Renal cortex interstitium (tissue), 11 donors: ENCODE measurements around the gene CLK2. TPM values are rescaled to one million over a fixed set of nuclear protein-coding genes. Genes with fewer than 3 reads are reported as not detected.
"Not testable (repeated sequence)": the region's sequence is repeated elsewhere in the genome, so short reads cannot be mapped to it uniquely, and the experiment has no call there.

ENCODE experiments used
- DNase-seq, 11 donors: peaks; one replicate each; pipeline ENCODE4 v3.0.0-alpha.2; 2013; ENCODE audit warnings: low read depth in 9 of 11, low spot score in 4 of 11; ENCODE audit errors: extremely low read depth in 1 of 11
- polyA plus RNA-seq, 3 donors: library from polyadenylated mRNA; unstranded; fragments of 120-200 nt; gene quantifications; one replicate each; pipeline ENCODE4 v1.2.1, GENCODE V29; 2013; ENCODE audit not compliant: insufficient read length in 3 of 3

CLK2 gene
- polyA plus RNA-seq, 3 donors: 78.3 to 96.6 (median 82.5) TPM

DNA sequence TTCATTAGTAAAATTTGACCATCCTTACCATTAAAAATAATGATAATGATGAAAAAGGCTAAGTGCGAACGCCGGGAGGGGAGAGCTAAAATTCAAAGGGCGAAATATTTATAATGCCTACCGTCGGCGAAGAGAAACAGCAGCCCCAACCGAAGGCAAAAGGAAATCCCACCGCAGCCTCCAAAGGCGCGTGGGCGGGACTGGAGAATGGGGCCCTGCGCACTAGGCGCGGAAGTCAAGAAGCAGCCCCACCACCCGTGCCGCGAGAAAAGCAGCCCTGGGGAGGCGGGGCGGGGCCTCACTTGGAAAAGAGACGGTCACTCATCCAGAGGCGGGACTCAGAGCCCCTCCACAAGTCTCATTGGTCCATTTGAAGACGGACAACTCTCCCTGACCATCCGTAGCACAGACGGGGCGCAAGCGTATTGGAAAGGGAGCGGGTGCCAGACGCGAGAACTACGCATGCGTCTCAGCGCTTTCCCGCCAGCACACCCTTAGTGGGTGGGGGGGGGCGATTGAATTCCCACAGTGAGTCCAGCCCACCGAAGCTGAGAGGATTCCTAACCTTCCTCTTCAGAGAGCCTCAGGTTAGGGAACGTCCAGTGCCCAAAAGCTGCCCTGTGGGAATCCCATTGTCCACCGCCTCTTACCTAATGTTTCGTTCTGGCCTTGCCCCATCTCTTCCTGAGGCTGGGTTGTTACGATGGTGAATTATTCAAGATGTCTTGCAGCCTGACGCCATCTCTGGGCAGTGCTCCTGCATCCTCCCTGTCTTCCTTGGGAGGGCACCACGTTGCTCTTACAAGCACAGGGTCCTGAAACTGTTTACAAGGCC lies 45.8 kb downstream of the CLK2 start:
- DNase-seq: peak; percentile 96 to 100 (median 99)

GRCh38 chr1:155226910-155227260 lies 46.4 kb downstream of the CLK2 start:
- DNase-seq: peak in 2 of 11 donors; percentile 49 to 94

- peak in 2 of 11 donors; percentile 71 to 90 for DNase-seq
Measured at GRCh38 chr1:155226188-155226909, 47.0 kb downstream of the CLK2 start.

GRCh38 chr1:155225404-155225759 lies 47.9 kb downstream of the CLK2 start:
- not testable (repeated sequence) for DNase-seq

DNA sequence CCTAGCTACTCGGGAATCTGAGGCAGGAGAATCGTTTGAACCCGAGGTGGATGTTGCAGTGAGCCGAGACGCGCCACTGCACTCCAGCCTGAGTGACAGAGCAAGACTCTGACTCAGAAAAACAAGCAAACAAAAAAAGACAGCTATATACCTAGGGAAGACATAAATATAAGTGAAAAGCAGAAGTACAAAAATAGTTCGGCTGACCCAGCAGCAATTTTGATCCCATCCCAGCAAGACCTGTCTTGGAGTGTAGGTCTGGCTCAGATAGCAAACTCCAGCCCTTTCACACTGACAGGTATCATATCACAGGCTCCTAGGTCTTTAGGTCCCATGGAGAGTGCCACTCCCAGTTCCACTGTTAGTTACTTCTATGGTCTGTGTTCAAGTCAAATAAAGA lies 50.3 kb downstream of the CLK2 start:
- DNase-seq: no peak

- not testable (repeated sequence) for DNase-seq
Measured at GRCh38 chr1:155220211-155220965, 52.9 kb downstream of the CLK2 start.

DNA sequence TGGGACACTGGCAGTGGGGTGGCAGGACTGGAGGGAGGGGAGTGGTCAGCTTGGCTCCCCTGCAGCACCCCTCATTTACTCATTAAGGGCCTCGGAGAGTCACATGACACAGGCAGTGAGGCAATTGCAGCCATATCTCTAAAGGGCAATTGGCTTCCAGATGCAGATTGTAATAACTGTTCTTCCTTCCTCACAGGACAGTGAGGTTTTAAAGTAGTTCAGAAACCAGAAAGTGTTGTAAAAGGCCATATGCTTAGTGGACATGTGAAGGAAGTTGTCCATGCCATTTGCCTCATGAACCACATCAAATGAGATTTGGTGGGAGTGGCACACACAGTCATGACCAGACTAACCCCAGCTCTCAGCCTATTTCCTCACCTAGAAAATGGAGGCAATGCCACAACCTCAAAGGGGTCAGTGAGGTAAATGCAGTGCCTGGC lies 53.7 kb downstream of the CLK2 start:
- peak in 1 of 11 donors; percentile 84 for DNase-seq

GRCh38 chr1:155218854-155219591 lies 54.3 kb downstream of the CLK2 start:
- peak in 2 of 11 donors; percentile 94 to 98 for DNase-seq

DNA sequence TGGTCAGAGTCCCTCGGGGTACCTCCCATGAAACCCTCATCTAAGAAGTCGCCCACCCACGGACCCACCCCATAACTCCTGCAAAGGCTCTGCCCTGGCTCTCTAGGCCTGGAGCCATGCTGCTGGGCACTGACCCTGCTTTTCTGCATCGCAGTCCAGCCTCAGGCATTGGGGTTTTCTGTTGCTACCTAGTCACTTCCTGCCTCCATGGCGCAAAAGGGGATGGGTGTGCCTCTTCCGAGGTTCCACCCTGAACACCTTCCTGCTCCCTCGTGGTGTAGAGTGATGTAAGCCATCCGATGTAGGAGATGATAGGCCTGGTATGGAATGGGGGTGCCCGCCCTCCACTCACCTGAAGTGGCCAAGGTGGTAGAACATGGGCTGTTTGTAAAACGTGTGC lies 58.6 kb downstream of the CLK2 start:
- DNase-seq: not testable (repeated sequence)

Other genes with a start within 250 kb of the CLK2 start
- gene DCST2, start 239.7 kb downstream of the CLK2 start, polyA plus RNA-seq: 1 to 10 TPM; 1.3 to 3.2 (median 2.1) TPM
- under 1 TPM; 0.12 to 0.61 (median 0.32) TPM for gene DCST1, start 239.7 kb downstream of the CLK2 start, polyA plus RNA-seq
- 10 to 100 TPM; 31.5 to 61.4 (median 57.2) TPM for gene ADAM15, start 222.2 kb downstream of the CLK2 start, polyA plus RNA-seq
- 10 to 100 TPM; 18.5 to 21.2 (median 19.1) TPM for gene EFNA4, start 209.8 kb downstream of the CLK2 start, polyA plus RNA-seq
- gene EFNA3, start 194.7 kb downstream of the CLK2 start, polyA plus RNA-seq: 1 to 10 TPM; 6.7 to 7.2 (median 7.2) TPM
- 10 to 100 TPM; 60.4 to 78.9 (median 65.0) TPM for gene EFNA1, start 145.6 kb downstream of the CLK2 start, polyA plus RNA-seq
- gene SLC50A1, start 137.7 kb downstream of the CLK2 start, polyA plus RNA-seq: 10 to 100 TPM; 48.7 to 64.8 (median 55.5) TPM
- 10 to 100 TPM; 33.0 to 50.0 (median 46.7) TPM for gene DPM3, start 133.0 kb downstream of the CLK2 start, polyA plus RNA-seq
- gene KRTCAP2, start 100.2 kb downstream of the CLK2 start, polyA plus RNA-seq: 100 to 1,000 TPM; 142 to 152 (median 147) TPM
- 1 to 10 TPM; 3.2 to 5.7 (median 4.0) TPM for gene TRIM46, start 99.7 kb downstream of the CLK2 start, polyA plus RNA-seq
- gene THBS3, start 65.6 kb downstream of the CLK2 start, polyA plus RNA-seq: 10 to 100 TPM; 35.1 to 51.0 (median 35.4) TPM
- gene MTX1, start 64.8 kb downstream of the CLK2 start, polyA plus RNA-seq: 10 to 100 TPM; 37.0 to 47.7 (median 41.8) TPM
- gene ENTREP3, start 18.0 kb downstream of the CLK2 start, polyA plus RNA-seq: 10 to 100 TPM; 20.9 to 31.5 (median 28.1) TPM
- 10 to 100 TPM; 52.0 to 65.1 (median 61.8) TPM for gene SCAMP3, start 11.1 kb downstream of the CLK2 start, polyA plus RNA-seq
- gene HCN3, start 4.0 kb upstream of the CLK2 start, polyA plus RNA-seq: 10 to 100 TPM; 11.5 to 14.0 (median 11.8) TPM
- 1 to 10 TPM; 7.5 to 9.1 (median 8.8) TPM for gene PKLR, start 27.9 kb upstream of the CLK2 start, polyA plus RNA-seq
- 100 to 1,000 TPM; 169 to 212 (median 174) TPM for gene FDPS, start 35.4 kb upstream of the CLK2 start, polyA plus RNA-seq
- gene RUSC1, start 47.4 kb upstream of the CLK2 start, polyA plus RNA-seq: 10 to 100 TPM; 30.2 to 38.1 (median 34.2) TPM